Lower leg skin (tissue), 4 donors: ENCODE measurements around the gene USP3. TPM values are rescaled to one million over a fixed set of nuclear protein-coding genes. Genes with fewer than 3 reads are reported as not detected.

Experiments
- DNase-seq, 2 donors: peaks; one replicate each; pipeline ENCODE4 v3.0.0-alpha.2; 2019; ENCODE audit warnings: low spot score in 2 of 2
- H3K4me3 ChIP-seq: fragments of 200-600 bp; sonication (generic); 2 replicates; pipeline ENCODE4 v1.5.1; 2017; ENCODE audit warnings: mild to moderate bottlenecking, low read depth; ENCODE audit not compliant: poor library complexity, severe bottlenecking
- CTCF ChIP-seq, 3 donors: fragments of 450-650 bp; IDR thresholded peaks; one replicate each; pipeline ENCODE4 v1.5.1; 2016; ENCODE audit warnings: antibody characterized with exemption in 3 of 3, mild to moderate bottlenecking in 3 of 3, moderate library complexity in 2 of 3
- POLR2A ChIP-seq, 2 donors: fragments of 450-650 bp; IDR thresholded peaks; one replicate each; pipeline ENCODE4 v1.6.1; 2016 to 2017; ENCODE audit warnings: antibody characterized with exemption in 2 of 2, mild to moderate bottlenecking in 1 of 2, moderate library complexity in 1 of 2
- WGBS, 2 donors: methylation state at CpG; one replicate each; pipeline ENCODE4 v1.1.5; 2018; 5-methylcytosine and 5-hydroxymethylcytosine counted together
- intact Hi-C: fragments of 100-400 bp; cut with DNase I; formaldehyde crosslinking; loops from one replicate; pipeline ENCODE4 v1.15.0; 2023; ENCODE audit warnings: low total_unique reads
- total RNA-seq, 4 donors: library from RNA; depleted of rRNA; stranded (reverse); fragments of >200 nt; gene quantifications; one replicate each; pipeline ENCODE4 v1.1.0, GENCODE V29; 2016

The USP3 gene
- total RNA-seq, 4 donors from 2014 or later: 43.9 to 66.5 (median 55.0) TPM

- intact Hi-C loops: no loop called here
Observed at GRCh38 chr15:63503739-63504246, 600 bp upstream of the USP3 start.

GRCh38 chr15:63504979-63505841 lies 817 bp downstream of the USP3 start:
- intact Hi-C loops: no loop called here
- WGBS, 2 donors: 0 to 1% methylated on average over 37 to 58 of the region's 79 CpGs
- H3K4me3 ChIP-seq: peak overlapping the region; percentile 92
- TF ChIP-seq POLR2A (IDR thresholded peaks at IDR 0.05) (no peak), CTCF (IDR thresholded peaks at IDR 0.05) (peak in 1 of 3 donors; percentile 8)
- peak in 1 of 2 donors; percentile 92 for DNase-seq

More at GRCh38 chr15:63503739-63504246, 600 bp upstream of the USP3 start:
- DNase-seq: peak in 1 of 2 donors; percentile 93
- WGBS, 2 donors: 1 to 3% methylated on average over 19 to 28 of the region's 28 CpGs
- TF ChIP-seq CTCF (IDR thresholded peaks at IDR 0.05): no peak
- no peak for TF ChIP-seq POLR2A (IDR thresholded peaks at IDR 0.05)
- H3K4me3 ChIP-seq: peak overlapping the region; percentile 33

DNA sequence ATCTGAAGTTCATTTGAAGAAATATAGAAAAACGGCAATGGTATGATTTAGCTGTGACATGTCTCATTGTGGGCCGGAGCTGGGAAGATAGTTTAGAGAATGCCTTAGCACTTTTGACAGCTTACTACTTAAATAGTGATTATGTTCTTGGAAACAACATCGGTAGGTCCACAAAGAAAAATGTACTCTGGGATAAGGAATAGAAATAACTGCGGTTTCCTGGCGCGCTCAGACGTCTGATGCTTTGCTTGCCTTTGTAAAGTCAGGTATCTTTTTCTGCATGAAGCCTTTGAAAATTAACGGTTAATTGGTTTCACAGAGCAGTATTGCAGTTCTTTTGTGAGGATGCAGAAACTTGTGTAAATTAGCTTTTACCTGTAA lies 1.4 kb downstream of the USP3 start:
- intact Hi-C loops: no loop called here
- H3K4me3 ChIP-seq: peak overlapping the region; percentile 92
- no peak for DNase-seq
- TF ChIP-seq POLR2A (IDR thresholded peaks at IDR 0.05): no peak
- WGBS, 2 donors: 7 to 11% methylated on average over 8 of the region's 8 CpGs

- no peak for DNase-seq
- intact Hi-C loops: no loop called here
- no peak for TF ChIP-seq CTCF (IDR thresholded peaks at IDR 0.05)
- TF ChIP-seq POLR2A (IDR thresholded peaks at IDR 0.05): no peak
- H3K4me3 ChIP-seq: no peak overlapping the region
- 39 to 47% methylated on average over 8 of the region's 8 CpGs for WGBS, 2 donors
Observed at GRCh38 chr15:63506537-63507035, 2.2 kb downstream of the USP3 start.

DNA sequence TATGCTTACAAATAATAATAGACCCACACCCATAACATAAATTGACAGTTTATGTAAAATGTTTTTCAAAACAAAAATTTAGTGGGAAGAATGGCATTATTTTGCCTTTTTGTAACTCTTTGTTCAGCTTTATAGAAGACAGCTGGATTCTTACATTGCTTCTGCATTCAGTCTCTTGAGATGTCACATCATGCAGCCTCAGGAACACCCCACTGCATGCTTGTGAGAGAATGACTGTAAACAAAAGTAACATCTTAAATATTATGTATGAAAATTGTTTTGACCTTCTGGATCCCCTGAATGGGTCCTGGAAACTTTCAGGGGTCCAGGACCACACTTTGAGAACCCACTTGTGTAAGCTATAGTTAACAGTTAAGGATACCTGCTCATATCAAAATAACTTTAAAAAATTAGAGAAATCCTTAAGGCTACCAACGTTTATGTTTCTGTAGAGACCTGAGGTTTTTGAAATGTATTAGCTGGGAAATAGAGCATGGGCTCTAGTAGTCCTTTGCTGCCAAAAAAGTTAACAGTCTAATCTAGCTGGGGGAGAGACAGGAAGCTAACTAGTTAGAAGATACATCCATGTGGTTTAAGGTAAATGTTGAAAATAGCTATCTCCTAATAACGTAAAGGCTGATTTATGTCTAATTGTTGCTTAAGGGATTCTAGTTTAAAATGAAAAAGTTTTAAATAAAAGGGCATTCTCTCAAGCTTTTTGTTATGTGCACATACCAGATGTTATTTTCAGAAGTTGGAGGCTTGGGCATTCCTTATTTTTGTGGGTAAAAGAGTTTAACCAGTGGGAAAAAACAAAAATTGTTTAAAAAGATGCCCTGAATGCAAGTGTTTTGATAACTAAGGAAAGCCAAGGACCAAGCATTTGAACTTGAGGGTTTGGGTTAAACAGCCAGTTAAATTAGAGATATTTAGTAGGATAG lies 3.8 kb downstream of the USP3 start:
- no peak for DNase-seq
- 17 to 24% methylated on average over 2 of the region's 2 CpGs for WGBS, 2 donors
- no peak overlapping the region for H3K4me3 ChIP-seq
- intact Hi-C loops: no loop called here
- no peak for TF ChIP-seq CTCF (IDR thresholded peaks at IDR 0.05)
- TF ChIP-seq POLR2A (IDR thresholded peaks at IDR 0.05): no peak
